Activated CD8-positive, alpha-beta memory T cell treated with anti-CD3 and anti-CD28 coated beads, Interleukin-2, amount 50 U/mL, for 1 hour (primary cell): ENCODE measurements around the gene PLLP.
A peak's percentile ranks its signal among the peaks of the same experiment; 100 is the strongest.
"Not testable (repeated sequence)": the region's sequence is repeated elsewhere in the genome, so short reads cannot be mapped to it uniquely, and the experiment has no call there.

Experiments used
- DNase-seq: peaks from one replicate; pipeline ENCODE4 v3.0.0-alpha.2; 2020; ENCODE audit errors: extremely low read depth

Gene PLLP

DNA sequence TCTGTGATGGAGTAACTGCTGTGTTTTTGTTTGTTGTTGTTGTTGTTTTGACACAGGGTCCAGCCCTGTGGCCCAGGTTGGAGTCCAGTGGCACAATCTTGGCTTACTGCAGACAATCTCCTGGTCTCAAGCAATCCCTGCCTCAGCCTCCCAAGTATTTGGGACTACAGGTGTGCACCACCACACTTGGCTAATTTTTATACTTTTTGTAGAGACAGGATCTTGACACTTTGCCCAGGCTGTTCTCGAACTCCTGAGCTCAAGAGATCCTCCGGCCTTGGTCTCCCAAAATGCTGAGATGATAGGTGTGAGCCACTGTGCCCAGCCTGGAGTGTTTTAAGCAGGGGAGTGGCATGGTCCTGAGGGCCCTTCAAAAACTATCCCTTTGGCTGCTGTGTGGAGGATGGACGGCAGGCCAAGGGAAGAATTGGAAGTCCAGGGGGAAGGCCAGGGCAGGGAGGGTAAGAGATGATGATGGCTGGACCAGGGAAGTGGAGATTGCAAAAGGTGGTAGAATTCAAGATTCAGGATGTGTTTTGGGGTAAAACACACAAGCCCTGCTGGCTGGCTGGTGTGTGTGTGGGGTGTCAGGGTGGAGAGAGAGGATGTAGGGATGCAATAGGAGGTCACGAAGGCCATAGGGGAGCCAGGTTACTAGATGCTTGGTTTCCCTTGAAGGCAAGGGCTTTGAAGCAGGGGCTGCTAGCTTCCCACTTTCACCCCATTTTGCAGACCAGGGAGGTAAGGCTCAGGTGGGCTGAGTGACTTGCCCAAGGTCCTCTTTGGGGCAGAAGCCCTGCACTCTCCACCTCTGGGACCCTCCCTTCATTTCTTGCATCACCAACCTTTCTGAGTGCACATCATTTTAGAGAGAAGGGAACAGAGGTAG, 18.8 kb upstream of the PLLP start:
- no peak for DNase-seq

GRCh38 chr16:57301126-57301817, 16.8 kb upstream of the PLLP start:
- no peak for DNase-seq

DNA sequence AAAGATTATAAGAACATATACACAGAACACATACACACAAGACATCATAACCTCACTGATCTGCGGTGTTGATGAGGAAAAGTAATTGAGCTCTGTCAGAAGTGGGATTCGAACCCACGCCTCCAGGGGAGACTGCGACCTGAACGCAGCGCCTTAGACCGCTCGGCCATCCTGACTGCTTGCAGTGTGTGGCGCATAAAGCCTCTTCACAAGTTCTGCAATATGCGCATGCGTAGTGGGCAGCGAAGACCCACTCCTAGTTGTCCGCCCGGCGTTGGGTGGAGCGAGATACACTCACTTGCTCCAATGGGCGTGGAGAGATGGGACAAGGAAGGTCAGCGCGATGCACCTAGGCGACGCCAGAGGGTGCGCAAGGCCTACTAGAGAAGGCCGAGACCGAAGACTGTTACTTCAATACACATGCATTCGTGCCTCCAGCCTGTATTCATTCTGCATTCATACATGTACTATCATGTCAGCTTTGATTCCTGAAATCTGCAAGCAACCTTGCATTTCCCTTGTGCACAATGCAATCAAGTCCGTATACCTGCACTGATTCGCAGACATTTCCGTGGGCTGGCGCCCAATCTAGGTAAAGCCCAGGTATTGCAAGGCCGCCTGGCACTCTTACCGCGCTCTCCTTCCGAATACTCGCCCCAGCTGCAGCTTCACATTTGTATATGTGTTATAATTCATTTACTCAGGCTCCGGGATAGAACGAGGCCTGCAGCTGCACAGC, 16.1 kb upstream of the PLLP start:
- peak; percentile 100 for DNase-seq

GRCh38 chr16:57299719-57300386, 15.4 kb upstream of the PLLP start:
- peak; percentile 50 for DNase-seq

- no peak for DNase-seq
Measured at GRCh38 chr16:57299009-57299718, 14.7 kb upstream of the PLLP start.

DNA sequence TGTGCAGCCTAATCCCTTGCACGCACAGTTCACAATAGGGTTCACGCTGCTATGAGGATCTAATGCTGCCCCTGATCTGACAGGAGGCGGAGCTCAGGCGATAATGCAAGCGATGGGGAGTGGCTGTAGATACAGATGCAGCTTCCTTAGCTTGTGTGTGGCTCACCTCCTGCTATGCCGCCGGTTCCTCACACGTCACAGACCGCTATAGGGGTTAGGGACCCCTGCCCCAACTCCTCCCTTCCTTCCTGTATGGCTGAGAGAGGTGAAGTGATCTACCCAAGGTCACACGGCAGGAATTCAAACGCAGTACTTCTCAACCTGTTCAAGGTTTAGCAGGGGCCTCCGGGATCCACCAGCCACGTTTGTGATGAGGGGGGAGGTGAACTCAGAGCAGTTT, 13.4 kb upstream of the PLLP start:
- DNase-seq: no peak

DNA sequence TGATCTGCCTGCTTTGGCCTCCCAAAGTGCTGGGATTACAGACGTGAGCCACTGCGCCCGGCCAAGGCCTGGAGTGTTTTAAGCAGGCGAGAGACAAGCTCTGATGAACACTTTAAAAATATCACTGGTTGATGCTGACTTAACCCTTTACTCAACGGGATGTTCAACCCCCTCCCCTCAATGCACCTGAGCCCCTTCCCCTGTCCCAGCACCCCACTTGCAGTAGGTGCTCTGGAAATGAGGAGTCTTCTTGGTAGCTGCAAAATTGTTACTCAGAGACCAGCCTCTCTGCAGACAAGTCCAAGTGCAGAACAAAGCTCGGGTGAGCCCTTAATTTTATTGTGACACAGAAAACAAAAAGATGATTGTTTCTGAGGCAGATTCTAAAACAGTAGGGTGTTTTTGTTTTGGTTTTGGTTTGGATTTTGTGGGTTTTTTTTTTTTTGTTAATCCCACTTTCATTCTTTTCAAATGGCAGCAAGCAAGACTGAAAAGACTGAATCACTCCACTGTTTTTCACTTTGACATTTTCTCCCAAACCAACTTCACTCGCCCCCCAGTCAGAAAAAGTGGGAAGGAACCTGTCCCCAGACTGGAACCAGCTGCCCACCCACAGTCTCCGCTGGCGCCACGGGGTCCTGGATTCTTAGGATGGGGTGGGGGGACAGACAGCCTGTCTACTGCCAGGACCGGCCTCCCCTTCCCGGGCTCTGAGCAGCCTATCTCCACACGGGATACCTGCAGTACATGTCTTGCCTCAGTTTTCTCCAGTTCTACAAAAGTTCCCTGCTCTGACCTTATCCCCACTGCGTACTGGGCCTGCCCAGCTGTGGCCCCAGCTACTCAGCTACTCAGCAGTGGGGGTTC, 5.2 kb upstream of the PLLP start:
- no peak for DNase-seq

DNA sequence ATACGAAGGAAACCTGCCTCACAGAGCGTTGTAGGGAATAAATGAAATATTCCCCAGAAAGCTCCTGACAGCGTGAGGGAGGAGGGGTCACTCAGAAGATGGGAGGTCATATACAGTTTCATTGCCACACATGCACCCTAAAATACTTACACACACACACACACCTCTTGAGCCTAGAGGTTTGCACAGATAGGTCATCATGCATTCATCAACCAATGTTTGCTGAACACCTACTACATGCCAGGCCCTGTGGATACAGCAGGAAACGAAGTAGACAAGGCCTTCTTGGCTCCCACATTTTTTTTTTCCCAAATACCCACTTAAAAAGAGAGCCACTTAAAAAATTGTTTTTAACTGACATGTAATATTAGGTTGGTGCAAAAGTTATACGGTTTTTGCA, 907 bp upstream of the PLLP start:
- no peak for DNase-seq

GRCh38 chr16:57284952-57285363, 486 bp upstream of the PLLP start:
- DNase-seq: no peak

GRCh38 chr16:57283959-57284208, 588 bp downstream of the PLLP start:
- DNase-seq: no peak

DNA sequence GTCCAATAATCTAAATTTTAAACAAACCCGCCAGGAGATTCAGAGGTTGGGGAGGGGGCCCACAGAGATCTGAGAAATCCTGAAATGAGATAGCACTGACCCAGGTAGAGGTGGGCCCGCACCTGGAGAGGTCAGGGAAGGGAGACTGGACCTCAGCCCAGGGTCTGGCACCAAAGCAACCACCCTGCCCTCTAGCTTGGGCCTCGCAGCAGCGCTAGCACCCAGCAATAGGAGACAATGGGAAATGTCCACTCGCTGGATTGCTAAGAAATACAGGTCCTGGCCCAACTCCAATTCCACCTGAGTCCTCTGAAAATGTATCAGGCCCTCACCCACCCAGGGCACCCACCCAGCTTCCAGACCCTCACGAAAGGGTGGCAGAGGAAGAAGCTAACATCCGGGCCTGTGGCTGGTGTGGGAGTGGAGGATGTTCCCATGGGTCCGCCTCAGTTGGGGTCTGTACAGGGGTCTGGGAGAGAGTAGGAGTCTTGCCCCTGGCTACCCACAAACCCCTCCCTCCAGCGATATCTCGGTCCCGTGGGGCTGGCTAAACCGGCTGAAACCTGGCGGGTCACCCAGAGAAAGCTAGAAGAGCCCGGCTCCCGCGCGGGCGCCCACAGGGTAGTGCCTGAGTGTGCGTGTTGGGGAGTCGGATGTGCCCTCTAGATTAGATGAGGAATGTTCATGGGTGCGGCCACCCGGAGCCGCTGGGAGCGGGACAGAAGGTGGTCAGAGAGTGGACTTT, 1.1 kb downstream of the PLLP start:
- no peak for DNase-seq

DNA sequence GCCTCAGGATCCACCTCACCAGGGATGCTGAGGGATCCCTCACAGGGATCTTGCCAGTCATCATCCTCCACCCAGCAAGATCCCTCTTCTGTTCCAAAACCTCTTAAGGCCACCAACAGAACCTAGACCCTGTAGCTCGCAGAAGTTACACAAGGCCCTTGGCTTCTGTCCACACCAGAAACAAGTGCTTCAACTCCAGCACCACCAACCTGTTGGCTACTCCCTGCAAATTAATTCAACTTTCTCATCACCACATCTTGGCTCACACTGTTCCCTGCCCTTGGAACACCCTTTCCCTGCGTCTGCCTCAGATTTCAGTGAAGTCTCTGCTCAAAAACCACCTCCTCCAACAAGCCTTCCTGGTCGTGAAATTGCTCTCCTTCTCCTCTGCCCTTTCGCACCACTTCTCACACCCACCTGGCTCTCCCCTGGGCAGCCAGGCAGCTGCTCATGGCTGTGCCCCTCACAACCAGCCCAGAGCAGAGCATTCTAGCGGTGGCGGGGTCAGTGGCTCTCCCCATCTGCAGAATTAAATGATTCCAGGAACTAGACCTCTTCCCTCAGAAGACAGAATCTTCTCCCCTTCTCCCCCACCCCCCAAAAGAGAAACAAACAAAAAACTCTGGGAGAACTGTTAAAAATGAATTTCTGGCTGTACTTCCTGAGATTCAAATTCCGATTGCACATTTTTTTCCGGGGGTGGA, 1.8 kb downstream of the PLLP start:
- DNase-seq: no peak

GRCh38 chr16:57281791-57282190, 2.7 kb downstream of the PLLP start:
- DNase-seq: no peak

DNA sequence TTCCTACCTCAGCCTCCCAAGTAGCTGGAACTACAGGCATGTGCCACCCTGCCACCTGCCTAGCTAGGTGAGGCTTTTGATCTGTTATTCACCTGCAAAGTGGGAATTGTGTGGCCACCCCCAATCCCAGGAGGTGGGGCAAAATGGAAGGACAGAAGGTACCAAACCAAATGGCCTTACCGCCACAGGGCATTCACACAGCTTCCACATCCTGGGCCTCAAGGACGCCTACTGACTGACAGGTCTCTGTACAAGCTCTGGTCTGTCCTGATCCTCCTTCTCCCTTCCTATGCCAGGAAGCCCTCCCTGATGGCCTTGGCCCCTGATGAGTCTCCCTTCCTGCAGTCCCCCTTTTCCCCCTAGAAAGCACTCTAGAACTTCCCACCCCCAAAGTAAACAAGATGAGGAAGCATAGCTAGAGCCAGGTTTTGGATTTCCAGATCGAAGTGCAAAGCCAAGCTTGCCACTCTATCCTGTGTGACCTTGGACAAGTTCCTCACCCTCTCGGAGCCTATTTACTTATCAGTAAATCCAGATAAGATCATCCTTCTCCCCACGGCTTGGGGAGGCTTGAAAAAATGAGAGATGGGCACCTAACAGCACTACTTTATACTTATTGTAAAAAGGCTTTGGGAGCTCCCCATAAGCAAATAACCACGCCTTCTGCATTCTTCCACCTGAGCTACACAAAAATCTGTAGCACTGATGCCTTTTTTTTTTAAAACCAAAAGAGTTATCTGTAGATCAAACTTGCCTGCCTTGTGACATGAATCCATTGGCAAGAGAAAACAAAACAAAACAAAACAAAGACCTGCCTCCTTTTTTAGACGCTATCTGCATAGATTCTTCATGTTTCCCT, 4.5 kb downstream of the PLLP start:
- DNase-seq: no peak

DNA sequence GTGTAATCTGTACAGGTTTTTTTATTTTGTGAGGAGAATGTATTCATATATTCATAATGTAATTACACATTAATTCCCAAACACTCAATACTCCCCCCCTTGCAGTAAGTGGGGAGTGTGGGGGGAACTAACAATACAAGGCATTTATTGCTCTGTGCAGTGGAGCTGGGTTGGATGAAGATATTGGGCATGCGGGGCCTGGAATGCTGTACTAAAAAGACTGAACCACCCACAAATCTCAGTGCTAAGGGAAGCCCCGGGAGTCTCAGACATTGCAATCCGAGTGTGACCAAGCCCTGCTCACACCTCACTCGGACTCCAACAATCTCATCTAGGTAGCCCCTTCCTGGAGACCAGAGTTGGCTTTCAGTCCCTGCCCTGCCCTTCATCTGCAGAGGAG, 6.0 kb downstream of the PLLP start:
- DNase-seq: no peak

GRCh38 chr16:57277586-57277985, 6.9 kb downstream of the PLLP start:
- no peak for DNase-seq

DNA sequence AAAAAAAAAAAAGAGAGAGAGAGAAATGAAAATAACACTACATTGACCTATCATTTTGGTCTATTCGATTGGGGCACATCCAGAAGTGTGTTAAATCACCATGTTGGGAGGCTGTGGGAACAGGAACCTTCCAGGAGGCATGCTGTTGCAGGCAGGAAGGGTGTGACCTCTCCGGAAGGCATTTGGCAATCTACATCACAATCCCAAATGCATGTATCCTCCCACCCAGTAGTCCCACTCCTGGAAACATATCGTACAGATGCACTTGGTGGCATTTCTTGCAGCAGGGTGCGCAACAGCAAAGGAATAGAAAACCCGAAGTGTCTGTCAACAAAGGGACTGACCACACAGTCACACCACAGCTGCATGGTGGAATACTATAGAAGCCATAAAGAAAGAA, 7.9 kb downstream of the PLLP start:
- no peak for DNase-seq

- DNase-seq: not testable (repeated sequence)
Measured at GRCh38 chr16:57275946-57276345, 8.5 kb downstream of the PLLP start.
